ENCODE results near the gene POLR1C.
A peak's percentile ranks its signal among the peaks of the same experiment; 100 is the strongest.
"Not testable (repeated sequence)": the region's sequence is repeated elsewhere in the genome, so short reads cannot be mapped to it uniquely, and the experiment has no call there.

POLR1C gene, protein sequence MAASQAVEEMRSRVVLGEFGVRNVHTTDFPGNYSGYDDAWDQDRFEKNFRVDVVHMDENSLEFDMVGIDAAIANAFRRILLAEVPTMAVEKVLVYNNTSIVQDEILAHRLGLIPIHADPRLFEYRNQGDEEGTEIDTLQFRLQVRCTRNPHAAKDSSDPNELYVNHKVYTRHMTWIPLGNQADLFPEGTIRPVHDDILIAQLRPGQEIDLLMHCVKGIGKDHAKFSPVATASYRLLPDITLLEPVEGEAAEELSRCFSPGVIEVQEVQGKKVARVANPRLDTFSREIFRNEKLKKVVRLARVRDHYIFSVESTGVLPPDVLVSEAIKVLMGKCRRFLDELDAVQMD

DNA sequence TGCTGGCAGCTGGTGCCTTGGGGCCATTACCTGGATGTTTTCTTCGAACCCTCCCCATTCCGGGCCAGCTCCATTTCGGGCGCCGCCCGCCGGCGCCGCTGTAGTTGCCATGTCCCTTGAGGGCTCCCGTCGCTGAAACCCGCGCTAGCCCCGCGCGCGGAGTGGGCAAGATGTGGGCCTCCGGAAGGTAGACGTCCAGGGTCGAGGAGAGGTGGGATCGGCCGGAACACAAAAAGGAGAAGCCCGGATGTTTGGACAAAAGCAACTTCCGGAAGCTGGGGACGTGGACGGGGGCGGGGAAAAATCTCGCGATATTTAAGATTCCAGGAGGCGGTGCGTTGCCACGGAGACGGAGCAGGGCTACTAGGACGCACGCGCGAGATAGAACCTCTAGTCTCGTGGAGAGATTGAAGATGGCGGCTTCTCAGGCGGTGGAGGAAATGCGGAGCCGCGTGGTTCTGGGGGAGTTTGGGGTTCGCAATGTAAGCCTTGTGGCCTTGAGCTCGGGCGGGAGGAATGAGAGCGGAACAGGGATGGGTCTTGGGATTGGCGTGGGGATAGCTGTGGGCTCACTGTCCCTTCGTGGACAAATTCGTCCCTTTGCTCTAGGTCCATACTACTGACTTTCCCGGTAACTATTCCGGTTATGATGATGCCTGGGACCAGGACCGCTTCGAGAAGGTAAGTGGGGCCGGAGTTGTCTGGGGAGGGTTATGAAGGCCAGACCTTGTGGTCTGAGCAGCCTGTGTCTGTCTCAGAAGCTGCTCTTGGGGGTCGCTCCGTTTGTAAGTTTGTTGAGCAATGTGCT is at the start of gene POLR1C, which contains the start of gene YIPF3:
TSS of gene POLR1C (plus strand) at position 393 of the 808 bp plus-strand sequence. CDS start at position 414, 21 bp downstream.
TSS of gene YIPF3 (minus strand) at position 230 of the 808 bp plus-strand sequence. CDS start at position 111, 119 bp downstream.
- DNase-seq, result peak; percentile 97

DNA sequence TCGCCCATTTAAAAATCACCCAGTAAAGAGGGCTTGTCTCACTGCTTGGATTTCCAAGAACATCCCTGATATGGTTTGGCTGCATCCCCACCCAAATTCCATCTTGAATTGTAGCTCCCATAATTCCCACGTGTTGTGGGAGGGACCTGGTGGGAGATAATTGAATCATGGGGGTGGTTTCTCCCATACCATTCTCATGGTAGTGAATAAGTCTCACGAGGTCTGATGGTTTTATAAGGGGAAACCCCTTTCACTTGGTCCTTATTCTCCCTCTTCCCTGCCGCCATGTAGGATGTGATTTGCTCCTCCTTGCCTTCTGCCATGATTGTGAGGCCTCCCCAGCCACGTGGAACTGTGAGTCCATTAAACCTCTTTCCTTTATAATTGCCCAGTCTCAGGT is 49.6 kb upstream of the POLR1C start:
- not testable (repeated sequence) for DNase-seq

DNA sequence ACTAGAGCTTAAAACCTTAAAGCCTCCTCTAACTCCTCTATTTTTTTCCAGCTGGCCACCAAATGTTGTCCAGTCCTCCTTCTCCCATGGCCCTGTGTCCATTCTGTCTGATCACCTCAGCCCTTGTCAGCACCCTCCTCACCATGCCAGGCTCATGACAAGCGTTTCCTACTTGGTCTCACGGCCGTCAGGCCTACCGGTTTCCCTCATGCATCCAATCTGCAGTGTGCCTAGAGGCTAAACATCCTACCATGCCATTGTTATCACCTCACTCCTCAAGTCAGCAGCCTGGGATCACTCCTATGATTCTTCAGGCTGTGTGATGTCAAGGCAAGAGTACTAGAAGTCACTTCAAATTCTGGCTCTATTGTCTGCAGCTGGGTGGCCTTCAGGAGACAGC is 49.1 kb upstream of the POLR1C start:
- no peak for DNase-seq

DNA sequence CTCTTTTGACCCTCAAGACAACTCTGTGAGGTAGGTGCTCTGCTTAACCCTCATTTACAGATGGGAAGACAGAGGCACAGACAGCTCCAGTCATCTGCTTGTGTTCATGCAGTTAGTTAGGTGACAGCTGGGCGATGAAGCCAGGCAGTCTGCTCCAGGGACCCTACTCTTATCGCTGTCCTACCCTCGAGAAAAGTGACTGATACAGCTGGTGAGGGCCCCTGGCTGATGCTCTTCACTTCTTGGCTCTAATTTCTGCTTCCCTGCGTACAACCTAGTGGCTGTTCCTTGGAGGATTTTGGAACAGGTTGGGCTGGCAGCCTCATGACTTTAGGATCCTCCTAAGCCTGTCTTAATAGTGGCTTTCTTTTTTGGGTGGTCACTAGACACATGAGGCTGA is 48.6 kb upstream of the POLR1C start:
- DNase-seq, result no peak

DNA sequence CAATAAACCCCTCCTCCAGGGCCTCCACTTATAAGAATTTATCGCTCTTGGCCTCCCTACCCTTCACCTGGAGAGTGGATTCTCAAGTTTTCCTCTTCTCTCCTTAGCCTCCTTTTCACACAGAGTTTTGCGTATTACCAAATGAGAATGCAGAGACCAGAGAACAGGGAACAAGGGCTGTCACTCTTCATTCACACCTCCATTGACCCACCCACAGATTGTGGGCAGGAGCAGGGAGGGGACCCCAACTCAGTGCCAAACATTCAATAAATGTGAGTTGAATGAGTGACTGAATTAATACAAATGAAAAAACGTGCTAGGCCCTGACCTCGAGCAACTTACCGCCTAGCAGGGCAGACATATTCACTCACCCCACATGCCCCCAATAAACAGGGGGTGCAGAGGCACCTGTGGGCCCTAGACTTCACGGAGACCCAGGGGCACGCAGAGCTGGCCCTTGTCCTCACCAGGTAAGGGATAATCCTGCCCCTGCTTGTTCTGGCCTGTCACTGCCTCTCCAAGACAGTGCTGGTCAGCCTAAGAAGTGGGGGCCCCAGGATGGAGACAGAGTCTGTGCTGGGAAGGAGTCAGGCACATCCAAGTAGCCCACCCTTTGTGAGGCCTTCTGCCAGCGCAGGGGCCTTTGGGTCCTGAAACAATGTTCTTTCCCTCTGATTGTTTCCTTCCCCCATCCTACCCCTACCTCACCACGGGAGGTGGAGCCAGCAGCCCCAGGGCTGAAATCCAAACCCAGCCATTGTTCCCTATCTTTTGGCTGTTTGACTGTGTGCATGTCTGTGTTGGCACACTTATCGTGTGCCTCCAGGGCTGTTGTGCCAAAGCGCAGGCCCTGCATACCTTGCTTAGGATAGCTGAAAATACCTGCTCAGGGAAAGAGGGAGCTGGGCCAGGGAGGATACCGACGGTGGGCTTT is 47.9 kb upstream of the POLR1C start:
- DNase-seq, result no peak

DNA sequence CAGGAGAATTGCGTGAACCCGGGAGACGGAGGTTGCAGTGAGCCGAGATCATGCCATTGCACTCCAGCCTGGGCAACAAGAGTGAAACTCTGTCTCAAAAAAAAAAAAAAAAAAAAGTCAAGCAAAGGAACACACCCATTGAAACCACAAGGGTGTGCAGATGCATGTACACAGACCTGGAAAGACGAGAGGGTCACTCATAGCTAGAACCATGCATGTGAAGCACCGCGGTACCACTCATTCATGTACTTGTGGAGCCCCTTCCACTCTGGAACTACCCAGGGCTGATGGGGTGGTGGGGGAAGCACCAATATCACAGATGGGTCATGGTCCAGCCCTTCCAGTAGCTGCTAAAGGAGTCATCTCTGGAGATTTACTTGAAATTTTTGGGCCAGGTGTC is 46.9 kb upstream of the POLR1C start:
- DNase-seq, result no peak

DNA sequence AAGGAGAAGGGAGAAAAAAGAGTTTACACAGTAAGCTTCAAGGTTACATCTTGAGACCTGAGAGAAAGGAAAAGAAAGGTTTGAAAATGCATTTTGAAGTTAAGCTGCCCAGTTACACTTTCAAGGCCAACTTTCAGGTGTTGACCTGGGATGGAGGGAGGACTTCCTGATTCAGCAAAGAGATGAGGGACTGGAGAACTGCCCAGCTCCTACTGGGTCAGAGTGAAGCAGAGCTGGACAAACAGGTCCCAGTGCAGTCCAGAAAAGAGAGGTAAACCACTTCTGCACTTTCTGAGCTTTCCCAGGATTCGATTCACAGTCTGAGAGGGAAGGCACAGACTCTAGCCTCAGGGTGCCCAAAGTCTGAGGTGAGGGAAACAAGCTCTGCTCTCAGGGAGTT is 45.5 kb upstream of the POLR1C start:
- no peak for DNase-seq

DNA sequence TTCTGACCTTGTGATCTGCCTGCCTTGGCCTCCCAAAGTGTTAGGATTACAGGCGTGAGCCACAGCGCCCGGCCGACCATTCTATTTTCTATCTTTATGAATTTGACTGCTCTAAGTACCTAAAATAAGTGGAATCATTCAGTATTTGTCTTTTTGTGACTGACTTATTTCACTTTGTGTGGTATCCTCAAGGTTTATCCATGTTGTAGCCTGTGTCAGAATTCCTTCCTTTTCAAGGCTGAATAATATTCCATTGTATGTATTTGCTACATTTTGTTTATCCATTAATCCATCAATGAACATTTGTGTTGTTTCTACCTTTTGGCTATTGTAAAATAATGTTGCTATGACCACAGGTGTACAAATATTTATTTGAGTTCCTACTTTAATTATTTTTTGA is 44.4 kb upstream of the POLR1C start:
- DNase-seq, result no peak

DNA sequence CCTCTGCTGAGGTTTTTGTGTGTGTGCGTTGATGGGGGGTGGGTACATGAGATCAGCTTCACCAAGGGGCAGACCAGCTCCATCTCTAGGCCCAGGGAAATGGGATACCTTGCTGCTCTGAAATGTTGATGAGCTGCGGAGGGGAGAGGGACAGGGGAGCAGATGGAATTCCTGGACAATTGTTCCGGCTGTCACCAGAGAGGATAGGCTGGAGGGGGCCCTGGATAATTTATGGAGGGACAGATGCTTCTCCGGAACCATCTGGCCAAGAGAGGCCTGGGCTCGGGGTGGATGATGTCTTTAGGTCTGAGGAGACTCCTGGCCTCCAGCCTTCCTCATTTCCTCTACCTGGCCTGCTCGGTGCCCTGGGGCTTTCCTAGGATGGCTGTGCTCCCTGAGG is 41.4 kb upstream of the POLR1C start:
- DNase-seq, result no peak

DNA sequence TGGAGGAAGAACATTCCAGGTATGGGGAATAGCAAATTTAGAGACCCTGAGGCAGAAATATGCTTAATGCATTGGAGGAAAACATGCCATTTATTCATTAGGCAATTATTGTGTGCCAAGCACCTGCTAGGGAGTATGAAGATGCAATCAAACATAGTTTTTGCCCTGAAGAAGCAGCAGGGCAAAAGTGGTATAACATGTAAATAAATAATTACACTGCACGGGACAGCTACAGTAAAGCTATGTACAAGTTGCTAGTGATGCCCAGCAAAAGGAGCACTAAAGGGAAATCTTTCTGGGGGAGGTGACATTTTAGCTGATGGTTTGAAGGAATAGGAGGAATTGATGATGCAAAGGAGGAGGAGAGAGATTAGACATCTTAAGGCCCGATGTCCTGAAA is 40.1 kb upstream of the POLR1C start:
- no peak for DNase-seq

DNA sequence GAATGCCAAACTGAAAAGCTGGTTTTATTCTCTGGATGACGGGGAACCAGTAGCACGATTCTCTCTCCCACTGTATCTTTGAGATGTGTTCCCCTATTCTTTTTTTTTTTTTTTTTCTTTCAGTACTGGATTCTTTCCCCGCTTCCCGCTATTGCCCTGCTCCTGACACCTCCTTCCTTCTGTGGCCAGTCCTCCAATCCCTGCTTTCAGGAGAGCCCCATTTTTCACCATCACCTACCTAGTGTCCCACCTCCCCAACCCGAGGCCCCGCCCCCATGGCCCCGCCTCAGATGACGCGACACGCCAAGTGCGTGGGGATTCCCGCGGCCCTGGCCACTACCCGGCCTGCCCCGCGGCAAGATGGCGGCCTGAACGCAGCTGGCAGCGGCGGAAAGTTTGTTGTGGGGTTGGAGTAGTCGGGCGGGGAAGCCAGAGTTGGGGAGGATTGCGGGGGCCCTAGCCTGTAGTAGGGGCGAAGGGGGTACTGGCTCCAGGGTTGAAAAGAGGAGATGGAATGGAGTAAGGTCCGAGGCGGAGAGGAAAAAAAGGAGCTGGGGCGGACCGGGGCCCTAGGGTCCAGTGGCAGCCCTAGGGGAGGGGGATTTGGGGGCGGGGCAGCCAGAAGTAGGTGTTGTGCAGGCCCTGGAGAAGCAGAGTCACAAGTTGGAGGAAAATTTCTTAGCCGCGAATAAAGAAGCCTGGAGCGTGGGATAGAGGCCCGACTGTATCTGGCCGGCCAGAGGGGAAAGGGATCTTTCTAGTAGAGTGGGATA is 39.5 kb upstream of the POLR1C start, which contains the start of gene TJAP1:
TSS of gene TJAP1 (plus strand) at position 336 of the 773 bp plus-strand sequence. CDS start 21,432 bp downstream, outside the sequence.
- peak; percentile 93 for DNase-seq

DNA sequence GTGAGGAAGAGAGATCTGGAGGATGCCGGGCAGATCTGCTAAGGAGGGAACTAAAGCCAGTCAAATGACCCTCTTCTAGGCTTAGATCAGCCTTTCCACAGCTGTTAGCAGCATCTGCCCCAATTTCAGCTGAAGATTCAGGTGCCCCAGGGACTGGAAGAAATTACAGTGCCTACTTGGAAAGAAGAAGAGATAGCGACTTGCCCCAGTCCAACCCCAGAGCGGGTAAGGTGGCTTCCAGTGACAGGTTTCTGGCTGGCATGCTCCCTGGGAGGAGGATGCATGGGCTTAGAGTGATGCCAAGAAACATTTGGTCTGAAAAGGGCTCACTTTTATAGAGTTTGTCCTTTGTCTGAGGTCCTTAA is 38.9 kb upstream of the POLR1C start:
- no peak for DNase-seq

DNA sequence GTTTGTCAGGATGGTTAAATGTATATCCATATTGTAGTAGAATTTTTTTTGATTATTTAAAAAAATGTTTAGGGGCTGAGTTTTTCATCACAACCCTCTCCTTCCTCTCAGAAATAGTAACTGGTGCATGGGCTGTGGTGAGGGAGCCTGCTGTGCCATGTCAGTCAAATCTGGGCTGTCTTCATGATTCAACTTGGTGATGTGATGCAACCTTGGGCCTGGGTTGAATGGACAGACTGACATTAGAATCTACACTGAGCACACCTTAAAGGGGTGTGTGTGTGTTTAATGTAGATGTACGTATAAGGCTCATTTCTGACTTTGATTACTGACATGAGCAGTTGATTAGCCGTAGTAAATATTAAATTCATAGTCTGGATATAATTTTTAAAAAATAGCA is 35.8 kb upstream of the POLR1C start:
- DNase-seq, result no peak

DNA sequence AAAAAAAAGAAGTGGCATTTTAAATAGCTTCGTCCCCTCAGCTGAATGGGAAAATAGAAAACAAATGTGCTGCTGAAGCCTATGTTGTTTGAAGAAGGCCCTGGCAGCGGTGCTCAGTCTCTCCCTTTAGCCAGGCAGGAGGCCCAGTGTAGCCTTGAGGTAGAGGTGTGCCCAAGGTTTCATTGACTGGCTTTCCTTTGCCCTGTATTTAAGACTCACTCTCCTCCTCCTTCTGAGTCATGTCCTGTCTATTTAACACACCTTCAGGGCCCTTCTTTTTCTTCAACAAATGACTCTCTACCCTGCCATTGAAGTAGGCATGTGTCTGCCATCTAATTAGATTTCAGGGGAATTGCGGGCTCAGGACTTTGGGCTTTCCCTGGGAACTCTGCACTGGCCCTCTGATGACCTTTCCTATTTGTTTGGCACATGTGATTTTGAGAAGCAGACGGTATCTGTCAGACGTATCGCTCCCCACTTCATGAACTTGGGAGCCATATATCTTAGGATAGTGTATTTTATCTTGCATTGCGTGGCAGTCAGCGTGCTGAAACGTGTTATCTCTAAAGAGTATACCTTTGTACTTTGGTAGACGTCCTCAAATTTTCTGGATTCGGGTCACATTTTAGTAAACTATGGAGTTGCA is 35.2 kb upstream of the POLR1C start:
- no peak for DNase-seq

DNA sequence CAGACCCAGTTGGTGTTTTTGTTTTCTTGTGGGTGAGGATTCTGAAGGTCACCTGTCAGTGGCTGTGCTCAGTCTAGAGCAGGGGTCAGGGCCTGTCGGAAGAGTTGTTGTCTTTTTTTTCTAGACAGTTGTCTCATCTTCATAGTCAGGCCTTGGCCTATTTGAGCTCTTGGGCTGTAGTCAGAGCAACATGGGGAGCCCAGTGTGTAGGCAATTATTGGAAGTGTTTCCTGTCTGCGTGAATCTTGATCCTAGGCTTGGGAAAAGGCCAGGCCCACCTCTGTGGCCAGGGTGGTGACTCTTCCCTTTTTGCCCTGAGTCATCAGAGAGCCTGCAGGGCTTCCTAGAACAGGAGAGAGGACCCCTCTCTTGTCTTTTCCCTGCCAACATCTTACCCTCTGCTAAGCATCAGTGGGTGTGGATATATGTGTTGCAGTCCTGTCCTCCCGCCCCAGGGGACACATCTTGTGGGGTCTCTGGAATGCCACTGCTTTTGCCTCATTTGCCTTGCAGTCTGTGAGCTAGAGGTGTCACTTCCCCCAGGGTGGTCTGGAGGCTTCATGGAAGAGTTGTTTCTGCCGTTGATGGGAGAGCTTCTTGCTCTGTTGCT is 28.1 kb upstream of the POLR1C start:
- no peak for DNase-seq

DNA sequence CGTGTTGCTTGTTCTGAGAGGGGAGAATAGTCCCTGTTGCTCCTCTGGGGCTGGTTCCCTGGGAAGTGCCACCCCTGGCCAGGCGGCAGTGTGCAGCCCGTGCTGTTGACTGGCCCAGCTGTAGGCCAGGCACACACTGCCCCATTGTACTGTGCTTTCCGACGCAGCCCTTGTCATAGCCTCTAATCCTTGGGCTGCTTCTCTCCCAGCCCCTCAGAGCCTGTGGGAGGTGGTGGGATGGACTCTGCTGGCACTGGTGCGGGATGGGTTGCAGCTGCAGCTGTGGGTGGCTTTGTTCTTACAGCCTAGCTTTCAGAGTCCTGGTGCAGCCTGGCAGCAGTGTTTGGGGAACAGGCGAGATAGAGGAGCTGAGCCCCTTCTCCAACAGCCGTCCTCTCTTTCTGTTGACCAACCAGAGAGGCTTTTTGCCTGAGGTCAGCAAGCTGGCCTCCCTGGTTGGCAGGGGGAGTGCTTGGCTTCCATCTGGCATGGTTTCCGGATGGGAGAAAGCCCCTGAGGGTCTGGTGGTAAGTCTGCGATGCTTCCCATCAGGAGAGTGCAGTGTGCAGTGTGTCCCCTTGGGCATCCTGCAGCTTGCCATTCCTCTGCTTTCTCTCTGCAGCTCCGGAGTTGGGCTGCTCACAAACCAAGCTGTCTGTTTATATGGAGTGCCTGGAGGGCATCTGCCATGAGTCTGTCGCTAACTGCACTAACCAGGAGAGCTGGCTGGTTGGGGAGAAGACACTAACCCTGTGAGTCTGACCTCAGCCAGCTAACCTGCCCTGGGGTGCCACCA is 27.4 kb upstream of the POLR1C start:
- no peak for DNase-seq

DNA sequence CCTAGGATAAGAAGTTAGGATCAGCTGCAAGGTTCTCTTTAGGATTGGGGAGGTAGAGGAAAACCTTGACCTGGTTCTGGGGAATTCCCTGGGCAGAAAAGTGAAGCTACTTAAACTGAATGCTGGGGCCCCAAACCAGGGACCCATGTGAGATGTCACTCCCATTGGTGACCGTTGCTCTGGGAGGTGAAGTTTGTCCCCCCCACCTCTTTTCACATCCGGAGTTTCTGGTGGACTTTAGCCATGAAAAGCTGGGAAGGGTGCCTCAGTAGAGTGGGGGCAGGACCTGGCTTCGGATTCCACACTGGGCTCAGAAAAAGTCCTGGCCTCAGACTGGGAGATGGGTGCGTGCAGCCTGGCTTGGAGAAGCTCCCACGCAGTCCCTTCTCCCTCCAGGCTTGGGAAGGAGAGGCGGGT is 26.4 kb upstream of the POLR1C start:
- DNase-seq, result no peak

DNA sequence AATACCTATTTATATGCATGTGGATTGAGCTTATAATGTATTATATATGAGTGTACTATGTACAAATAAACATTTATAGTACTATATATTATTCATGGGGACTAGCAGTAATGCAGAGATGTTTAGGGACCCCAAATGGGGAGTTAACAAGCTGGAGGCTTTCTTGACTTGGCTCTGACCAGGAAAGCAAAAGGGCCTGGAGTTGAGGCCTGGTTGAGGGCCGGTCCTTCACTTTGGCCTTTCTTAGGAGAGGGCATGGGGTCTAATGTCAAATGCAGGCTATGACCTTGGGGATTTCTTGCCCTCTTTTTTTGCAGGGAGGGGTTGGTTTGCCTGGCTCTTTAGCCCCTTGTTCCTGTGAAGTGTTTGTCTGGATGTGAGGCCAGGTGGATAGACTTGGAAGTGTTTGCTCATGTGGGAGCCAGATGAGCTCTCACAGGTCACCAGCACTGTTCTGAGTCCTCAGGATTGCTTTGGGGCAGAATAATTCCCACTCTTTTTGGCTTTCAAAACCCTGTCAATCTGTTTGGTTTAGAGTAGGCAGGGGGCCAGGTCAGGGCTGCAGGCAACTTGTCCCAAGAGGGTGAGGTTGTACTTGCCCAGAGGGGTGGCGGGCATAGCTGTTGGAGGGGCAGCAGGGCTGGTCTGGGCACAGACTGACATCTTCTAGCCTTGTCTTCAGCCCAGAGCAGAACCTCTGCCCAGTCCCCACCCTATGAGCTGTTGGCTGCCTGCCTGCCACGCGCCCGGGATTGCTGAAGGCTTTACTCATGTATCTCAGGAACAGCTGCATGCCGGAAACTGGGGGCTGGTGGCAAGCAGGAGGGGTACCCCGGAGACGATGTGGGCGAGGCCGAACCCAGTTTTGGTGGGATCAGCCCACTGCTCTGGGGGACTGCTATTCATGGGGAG is 24.9 kb upstream of the POLR1C start:
- no peak for DNase-seq

DNA sequence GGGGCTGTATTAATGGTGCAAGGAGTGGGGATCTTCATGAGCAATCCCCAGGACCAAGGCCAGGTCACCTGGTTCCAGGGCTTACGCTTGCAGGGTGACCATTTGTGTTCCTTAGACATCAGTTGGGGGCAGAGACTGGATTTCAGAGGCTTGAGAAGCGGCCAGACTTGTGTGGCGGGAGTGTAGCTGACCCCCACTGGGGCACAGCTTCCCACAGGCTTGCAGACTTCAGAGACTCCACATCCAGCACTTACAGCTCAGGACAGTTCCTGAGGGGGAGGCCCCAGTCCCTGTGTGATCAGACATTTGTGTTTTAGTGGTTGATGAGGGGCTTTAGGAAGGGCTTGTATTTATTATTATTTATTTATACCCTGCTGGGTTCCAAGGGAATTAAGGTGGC is 24.2 kb upstream of the POLR1C start:
- DNase-seq, result no peak
